Measurements from ENCODE around the gene PDZRN4.
"Not testable (repeated sequence)": the region's sequence is repeated elsewhere in the genome, so short reads cannot be mapped to it uniquely, and the experiment has no call there.

PDZRN4 gene

DNA sequence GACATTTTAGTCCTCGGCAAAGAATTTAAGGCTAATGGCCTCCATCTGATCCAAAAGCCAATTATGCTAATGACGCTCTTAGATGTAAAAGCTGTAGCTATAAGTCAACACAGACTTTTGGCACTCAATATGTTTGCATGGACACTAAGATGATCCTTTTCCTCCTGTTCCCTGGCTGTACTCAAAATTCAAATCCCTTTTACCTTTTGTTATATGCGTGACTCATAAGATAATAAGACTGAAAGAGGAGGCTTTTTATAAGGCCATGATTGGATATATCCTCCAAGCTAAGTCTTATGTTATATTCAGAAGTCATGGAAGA, 89.8 kb downstream of the PDZRN4 start:
- DNase-seq (ENCODE audit: low spot score in 2 of 2) = peak in 1 of 2 experiments; percentile 72
- H3K4me1 ChIP-seq = peaks cover 14% of the 10 kb centered on the region
- no peaks in the 10 kb centered on the region for H3K27me3 ChIP-seq (ENCODE audit: low read depth)
- H3K36me3 ChIP-seq (replicated peaks) = no peaks in the 10 kb centered on the region
- H3K4me3 ChIP-seq = no peak overlapping the region
- H3K9me3 ChIP-seq = no peaks in the 10 kb centered on the region
- in situ Hi-C loops (cut with MboI; ENCODE audit: low sequenced_read_pairs) = loop anchor here (25.0 kb wide), 1 partner anchor 384 kb away; no protein-coding TSS in a partner anchor

DNA sequence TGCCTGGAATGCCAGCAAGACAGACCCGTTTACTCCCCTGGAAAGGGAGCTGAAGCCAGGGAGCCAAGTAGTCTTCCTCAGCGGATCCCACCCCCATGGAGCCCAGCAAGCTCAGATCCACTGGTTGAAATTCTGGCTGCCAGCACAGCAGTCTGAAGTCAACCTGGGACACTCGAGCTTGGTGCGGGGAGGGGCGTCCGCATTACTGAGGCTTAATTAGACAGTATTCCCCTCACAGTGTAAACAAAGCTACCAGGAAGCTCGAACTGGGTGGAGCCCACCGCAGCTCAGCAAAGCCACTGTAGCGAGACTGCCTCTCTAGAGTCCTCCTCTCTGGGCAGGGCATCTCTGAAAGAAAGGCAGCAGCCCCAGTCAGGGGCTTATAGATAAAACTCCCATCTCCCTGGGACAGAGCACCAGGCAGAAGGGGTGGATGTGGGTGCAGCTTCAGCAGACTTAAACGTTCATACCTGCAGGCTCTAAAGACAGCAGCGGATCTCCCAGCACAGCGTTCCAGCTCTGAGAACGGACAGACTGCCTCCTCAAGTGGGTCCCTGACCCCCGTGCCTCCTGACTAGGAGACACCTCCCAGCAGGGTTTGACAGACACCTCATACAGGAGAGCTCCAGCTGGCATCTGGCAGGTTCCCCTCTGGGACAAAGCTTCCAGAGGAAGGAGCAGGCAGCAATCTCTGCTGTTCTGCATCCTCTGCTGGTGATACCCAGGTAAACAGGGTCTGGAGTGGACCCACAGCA, 92.4 kb downstream of the PDZRN4 start:
- in situ Hi-C loops (cut with MboI; ENCODE audit: low sequenced_read_pairs) = loop anchor here (25.0 kb wide), 1 partner anchor 382 kb away; no protein-coding TSS in a partner anchor
- not testable (repeated sequence) for H3K27me3 ChIP-seq (ENCODE audit: low read depth); H3K4me3 ChIP-seq; H3K36me3 ChIP-seq (replicated peaks); H3K9me3 ChIP-seq
- peaks cover 14% of the 10 kb centered on the region for H3K4me1 ChIP-seq
- DNase-seq (ENCODE audit: low spot score in 2 of 2) = peak in 1 of 2 experiments; percentile 7

DNA sequence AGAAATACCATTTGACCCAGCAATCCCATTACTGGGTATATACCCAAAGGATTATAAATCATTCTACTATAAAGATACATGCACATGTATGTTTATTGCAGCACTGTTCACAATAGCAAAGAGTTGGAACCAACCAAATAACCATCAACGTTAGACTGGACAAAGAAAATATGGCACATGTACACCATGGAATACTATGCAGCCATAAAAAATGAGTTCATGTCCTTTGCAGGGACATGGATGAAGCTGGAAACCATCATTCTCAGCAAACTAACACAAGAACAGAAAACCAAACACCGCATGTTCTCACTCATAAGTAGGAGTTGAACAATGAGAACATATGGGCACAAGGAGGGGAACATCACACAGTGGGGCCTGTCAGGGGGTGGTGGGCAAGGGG, 97.3 kb downstream of the PDZRN4 start:
- H3K4me1 ChIP-seq = peaks cover 14% of the 10 kb centered on the region
- not testable (repeated sequence) for H3K27me3 ChIP-seq (ENCODE audit: low read depth); DNase-seq (ENCODE audit: low spot score in 2 of 2); H3K9me3 ChIP-seq; H3K36me3 ChIP-seq (replicated peaks); H3K4me3 ChIP-seq
- in situ Hi-C loops (cut with MboI; ENCODE audit: low sequenced_read_pairs) = loop anchor here (25.0 kb wide), 1 partner anchor 377 kb away; no protein-coding TSS in a partner anchor

DNA sequence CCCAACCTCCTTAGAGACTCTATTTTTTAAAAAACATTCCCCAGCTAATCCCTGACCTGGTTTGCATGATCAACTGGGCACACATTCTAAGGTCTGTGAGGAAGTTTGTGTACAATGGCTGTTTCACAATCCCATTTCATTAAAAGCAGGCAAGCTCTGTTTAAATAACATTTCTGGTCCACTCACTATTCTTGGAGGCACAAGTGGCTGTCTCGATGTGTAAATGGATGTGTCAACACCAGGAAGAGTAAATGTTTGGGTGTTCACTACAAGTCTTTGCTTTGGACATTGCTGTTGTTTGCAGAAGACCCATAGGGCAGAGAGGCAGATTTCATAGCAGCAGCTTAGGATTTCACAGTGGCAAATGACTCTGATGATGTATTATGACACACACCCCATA, 98.3 kb downstream of the PDZRN4 start:
- Histone ChIP-seq H3K4me3 (no peak overlapping the region), H3K36me3 (replicated peaks) (no peaks in the 10 kb centered on the region), H3K4me1 (peaks cover 14% of the 10 kb centered on the region), H3K27me3 (ENCODE audit: low read depth) (peaks cover 2% of the 10 kb centered on the region; the same call in 1 of the 2 replicates), H3K9me3 (no peaks in the 10 kb centered on the region)
- in situ Hi-C loops (cut with MboI; ENCODE audit: low sequenced_read_pairs) = loop anchor here (25.0 kb wide), 1 partner anchor 376 kb away; no protein-coding TSS in a partner anchor
- DNase-seq (ENCODE audit: low spot score in 2 of 2) = no peak

DNA sequence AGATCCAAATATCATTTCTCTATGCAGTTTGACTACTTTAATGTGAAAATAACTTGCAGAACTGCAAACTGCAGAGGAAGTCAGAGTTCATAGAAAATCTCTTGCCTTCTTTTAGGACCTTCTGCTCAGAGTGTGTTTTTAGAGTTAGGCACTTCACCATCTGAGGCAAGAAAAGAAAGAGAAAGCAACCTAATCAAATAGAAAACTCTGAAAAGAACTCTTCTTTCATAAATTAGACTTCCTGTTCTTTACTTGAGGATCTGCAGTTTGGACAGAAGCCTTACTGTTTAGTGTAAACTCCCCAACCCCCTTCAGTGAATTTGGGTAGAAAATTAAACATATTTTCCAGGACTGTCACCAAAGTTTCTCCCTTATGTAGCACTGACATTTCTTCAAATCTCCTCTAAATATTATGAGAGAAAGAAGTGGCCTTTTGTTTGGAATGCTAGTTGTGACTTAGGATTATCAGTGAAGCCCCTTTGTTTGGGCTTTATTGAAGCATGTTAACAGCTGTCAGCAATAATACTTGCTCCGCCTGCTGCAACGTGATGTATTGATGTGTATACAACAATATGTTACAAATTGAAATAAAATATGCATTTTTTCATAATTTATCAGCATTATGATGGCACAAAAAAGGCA, 99.5 kb downstream of the PDZRN4 start:
- H3K4me1 ChIP-seq = peaks cover 14% of the 10 kb centered on the region
- peak in 1 of 2 experiments; percentile 56 for DNase-seq (ENCODE audit: low spot score in 2 of 2)
- H3K4me3 ChIP-seq = no peak overlapping the region
- in situ Hi-C loops (cut with MboI; ENCODE audit: low sequenced_read_pairs) = loop anchor here (25.0 kb wide), 1 partner anchor 375 kb away; no protein-coding TSS in a partner anchor
- H3K36me3 ChIP-seq (replicated peaks) = no peaks in the 10 kb centered on the region
- no peaks in the 10 kb centered on the region for H3K9me3 ChIP-seq
- H3K27me3 ChIP-seq (ENCODE audit: low read depth) = peaks cover 2% of the 10 kb centered on the region; the same call in 1 of the 2 replicates

DNA sequence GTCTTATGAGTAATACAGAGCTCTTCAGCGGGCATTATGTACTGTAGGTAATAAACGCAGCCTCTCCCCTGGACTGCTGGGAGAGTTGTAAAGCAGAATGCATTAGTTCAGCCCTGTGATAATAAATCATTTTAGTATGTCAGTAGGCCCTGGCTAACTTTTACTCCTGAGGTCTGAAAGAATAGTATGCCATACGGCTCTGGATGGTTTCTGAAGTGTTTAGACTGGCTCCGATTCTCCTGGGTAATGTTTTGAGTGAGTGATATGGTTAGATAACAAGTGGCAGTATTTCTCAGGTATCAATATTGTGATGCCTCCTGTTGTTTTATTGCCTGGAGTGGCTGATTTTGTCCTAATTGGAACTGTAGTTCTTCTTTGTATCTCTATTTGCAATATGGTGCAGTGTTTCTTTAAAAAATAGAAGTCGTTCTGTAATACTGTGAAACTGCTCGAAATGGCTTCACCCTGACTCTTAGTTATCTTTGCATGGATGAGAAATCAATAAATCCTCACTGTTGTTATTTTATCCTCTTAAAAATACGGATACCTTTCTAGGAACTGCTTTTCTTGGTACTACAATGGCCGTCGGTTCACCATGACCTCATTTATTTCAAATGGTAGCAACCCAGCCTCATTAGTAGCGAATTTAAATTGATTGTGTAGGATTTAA, 100.2 kb downstream of the PDZRN4 start:
- in situ Hi-C loops (cut with MboI; ENCODE audit: low sequenced_read_pairs) = loop anchor here (25.0 kb wide), 1 partner anchor 374 kb away; no protein-coding TSS in a partner anchor

DNA sequence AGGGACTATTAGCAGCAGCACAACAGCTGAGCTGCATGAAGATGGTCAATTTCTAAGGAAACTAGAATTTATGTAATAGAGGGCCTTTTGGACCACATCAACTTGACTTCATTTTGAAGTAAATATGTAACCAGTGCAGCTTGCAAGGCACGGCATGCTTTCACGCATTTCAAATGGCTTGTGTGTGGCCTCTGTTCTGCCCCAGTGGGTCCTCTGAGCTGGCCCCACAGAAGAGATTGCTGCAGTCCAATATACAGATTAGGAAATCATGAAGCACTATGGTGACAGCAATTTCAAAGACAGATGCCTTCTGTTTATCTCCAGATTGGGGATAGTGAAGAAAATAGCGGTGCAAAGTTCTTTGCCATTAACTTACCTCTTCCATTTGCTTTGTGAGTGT, 101.4 kb downstream of the PDZRN4 start:
- no peaks in the 10 kb centered on the region for H3K36me3 ChIP-seq (replicated peaks)
- in situ Hi-C loops (cut with MboI; ENCODE audit: low sequenced_read_pairs) = loop anchor here (25.0 kb wide), 1 partner anchor 373 kb away; no protein-coding TSS in a partner anchor
- H3K9me3 ChIP-seq = no peaks in the 10 kb centered on the region
- DNase-seq (ENCODE audit: low spot score in 2 of 2) = no peak
- peaks cover 14% of the 10 kb centered on the region for H3K4me1 ChIP-seq
- no peak overlapping the region for H3K4me3 ChIP-seq
- H3K27me3 ChIP-seq (ENCODE audit: low read depth) = peaks cover 2% of the 10 kb centered on the region; the same call in 1 of the 2 replicates

More for the DNA sequence above, 100.2 kb downstream of the PDZRN4 start:
- Histone ChIP-seq H3K9me3 (no peaks in the 10 kb centered on the region), H3K4me1 (peaks cover 14% of the 10 kb centered on the region), H3K27me3 (ENCODE audit: low read depth) (peaks cover 2% of the 10 kb centered on the region; the same call in 1 of the 2 replicates), H3K36me3 (replicated peaks) (no peaks in the 10 kb centered on the region), H3K4me3 (no peak overlapping the region)
- no peak for DNase-seq (ENCODE audit: low spot score in 2 of 2)

DNA sequence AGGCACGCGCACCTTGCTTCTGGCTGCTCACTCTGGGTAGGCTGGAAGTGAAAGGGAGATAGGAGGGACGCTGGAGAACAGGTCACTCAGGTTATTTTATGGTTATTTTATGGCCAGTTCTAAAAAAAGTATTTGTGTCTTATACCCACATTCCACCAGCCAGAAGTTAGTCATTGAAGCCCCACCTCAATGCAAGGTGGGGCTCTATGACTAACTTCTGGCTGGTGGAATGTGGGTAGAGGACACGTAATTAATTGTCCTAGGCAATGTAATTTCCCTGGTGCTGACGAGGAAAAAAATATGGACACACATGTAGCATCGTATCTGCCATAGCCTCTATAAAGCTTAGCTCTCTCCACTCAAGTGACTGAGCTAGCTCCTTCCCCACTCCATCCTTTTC, 104.9 kb downstream of the PDZRN4 start:
- Histone ChIP-seq H3K4me1 (peaks cover 5% of the 10 kb centered on the region), H3K27me3 (ENCODE audit: low read depth) (no peaks in the 10 kb centered on the region), H3K4me3 (no peak overlapping the region), H3K9me3 (no peaks in the 10 kb centered on the region), H3K36me3 (replicated peaks) (no peaks in the 10 kb centered on the region)
- in situ Hi-C loops (cut with MboI; ENCODE audit: low sequenced_read_pairs) = loop anchor here (25.0 kb wide), 1 partner anchor 369 kb away; no protein-coding TSS in a partner anchor
- DNase-seq (ENCODE audit: low spot score in 2 of 2) = no peak

DNA sequence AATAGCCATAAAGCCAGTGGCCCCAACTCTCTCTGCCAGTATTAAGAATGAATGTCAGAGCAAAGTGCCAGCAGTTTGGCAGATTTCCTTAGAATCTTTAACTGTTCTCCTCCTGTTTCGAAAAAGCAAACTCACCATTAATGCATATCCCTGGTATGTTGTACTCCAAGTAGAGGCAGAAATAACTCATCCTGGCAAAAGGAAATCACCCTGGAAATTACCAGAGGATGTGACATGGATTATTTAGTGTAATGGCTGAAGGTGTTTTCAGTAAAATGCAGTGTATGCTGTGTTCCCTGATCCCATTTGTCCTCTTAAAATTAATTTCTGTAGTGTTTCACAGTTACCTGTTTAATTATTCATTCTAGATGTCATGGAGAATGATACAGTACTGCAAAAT, 105.3 kb downstream of the PDZRN4 start:
- Histone ChIP-seq H3K27me3 (ENCODE audit: low read depth) (no peaks in the 10 kb centered on the region), H3K36me3 (replicated peaks) (no peaks in the 10 kb centered on the region), H3K4me1 (peaks cover under 1% of the 10 kb centered on the region), H3K4me3 (no peak overlapping the region), H3K9me3 (no peaks in the 10 kb centered on the region)
- in situ Hi-C loops (cut with MboI; ENCODE audit: low sequenced_read_pairs) = loop anchor here (25.0 kb wide), 1 partner anchor 369 kb away; no protein-coding TSS in a partner anchor
- DNase-seq (ENCODE audit: low spot score in 2 of 2) = no peak

DNA sequence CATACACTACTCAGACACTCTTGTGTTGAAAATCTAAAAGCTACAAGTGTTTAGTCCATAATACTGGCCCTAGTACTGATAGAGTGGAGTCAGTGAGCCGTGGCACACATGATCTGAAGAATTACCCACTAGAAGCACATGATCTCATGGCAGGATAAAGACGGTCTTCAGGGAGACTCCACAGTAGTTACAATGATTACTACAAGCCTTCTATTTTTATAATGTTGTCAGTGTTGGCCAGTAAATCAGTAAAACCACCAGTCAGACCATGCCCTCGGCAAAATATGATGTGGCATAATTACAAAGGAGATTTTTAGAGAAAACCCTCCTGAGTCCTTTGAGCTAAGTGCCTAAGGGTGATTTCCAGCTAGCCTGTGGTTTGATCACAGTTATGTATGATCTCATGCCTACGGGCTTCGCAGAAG, 114.9 kb downstream of the PDZRN4 start:
- H3K4me1 ChIP-seq = peaks cover 2% of the 10 kb centered on the region; the same call in 1 of the 2 replicates
- no peaks in the 10 kb centered on the region for H3K27me3 ChIP-seq (ENCODE audit: low read depth)
- in situ Hi-C loops (cut with MboI; ENCODE audit: low sequenced_read_pairs) = no loop called here
- DNase-seq (ENCODE audit: low spot score in 2 of 2) = no peak
- H3K4me3 ChIP-seq = no peak overlapping the region
- H3K9me3 ChIP-seq = no peaks in the 10 kb centered on the region
- no peaks in the 10 kb centered on the region for H3K36me3 ChIP-seq (replicated peaks)

DNA sequence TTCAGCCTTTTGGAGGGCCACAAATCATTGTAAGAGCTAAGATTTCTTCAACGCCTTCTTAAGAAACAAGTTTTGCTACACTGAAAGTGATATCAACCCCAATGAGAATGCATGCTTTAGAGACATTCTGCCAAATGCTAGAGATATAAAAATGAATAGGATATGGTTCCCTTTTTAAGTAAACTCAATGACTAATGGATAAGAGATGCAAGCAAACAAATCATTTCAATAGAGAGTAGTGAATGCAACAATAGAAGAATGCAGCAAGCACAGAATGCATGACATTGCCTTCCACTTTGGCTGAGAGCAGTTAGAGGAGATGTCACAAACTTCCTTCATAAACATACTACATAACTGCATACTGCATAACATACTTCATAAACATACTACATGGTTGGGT, 116.4 kb downstream of the PDZRN4 start:
- Histone ChIP-seq H3K4me1 (peaks cover 2% of the 10 kb centered on the region; the same call in 1 of the 2 replicates), H3K36me3 (replicated peaks) (no peaks in the 10 kb centered on the region), H3K27me3 (ENCODE audit: low read depth) (no peaks in the 10 kb centered on the region), H3K9me3 (no peaks in the 10 kb centered on the region), H3K4me3 (no peak overlapping the region)
- in situ Hi-C loops (cut with MboI; ENCODE audit: low sequenced_read_pairs) = no loop called here
- peak in 1 of 2 experiments; percentile 7 for DNase-seq (ENCODE audit: low spot score in 2 of 2)

DNA sequence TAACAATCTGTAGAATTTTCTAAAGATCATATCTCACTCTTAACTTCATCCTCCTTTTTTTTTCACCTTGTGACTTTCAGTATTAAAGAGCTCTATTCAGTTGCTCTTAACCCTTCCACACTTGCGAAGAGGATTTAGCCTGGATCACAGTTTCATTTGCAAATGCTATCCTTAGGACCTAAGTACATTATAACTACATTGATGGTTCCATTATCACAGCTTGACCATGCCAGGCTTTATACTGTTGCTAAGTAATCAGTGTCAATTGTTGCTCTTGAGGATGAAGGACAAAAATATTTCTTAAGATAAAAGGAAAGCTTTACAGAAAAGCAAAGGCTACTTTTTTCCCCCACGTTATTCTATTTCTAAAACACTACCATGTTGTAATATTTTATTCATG, 122.2 kb downstream of the PDZRN4 start:
- in situ Hi-C loops (cut with MboI; ENCODE audit: low sequenced_read_pairs) = no loop called here
- peak in 1 of 2 experiments; percentile 14 for DNase-seq (ENCODE audit: low spot score in 2 of 2)
- H3K4me1 ChIP-seq = peaks cover 4% of the 10 kb centered on the region; the same call in 1 of the 2 replicates
- H3K36me3 ChIP-seq (replicated peaks) = no peaks in the 10 kb centered on the region
- H3K4me3 ChIP-seq = no peak overlapping the region
- H3K27me3 ChIP-seq (ENCODE audit: low read depth) = no peaks in the 10 kb centered on the region
- no peaks in the 10 kb centered on the region for H3K9me3 ChIP-seq

DNA sequence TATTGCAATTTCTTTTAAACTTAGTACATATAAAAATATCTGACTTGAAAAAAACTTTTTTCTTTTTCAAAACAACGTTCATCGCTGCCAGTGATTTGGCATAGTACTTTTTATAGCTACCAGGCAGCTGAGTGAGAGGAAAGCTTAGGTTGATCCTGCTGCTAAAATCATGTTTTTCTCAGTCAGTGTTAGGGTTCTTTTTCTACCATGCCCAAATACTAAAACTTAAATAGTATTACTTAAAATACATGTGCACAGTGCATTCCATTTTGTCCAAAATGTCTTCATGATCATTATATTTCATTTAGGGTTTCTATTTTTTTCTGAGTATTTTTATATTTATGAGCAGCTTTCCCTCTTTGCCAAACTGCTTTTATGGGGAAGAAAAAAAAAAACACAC, 123.8 kb downstream of the PDZRN4 start:
- H3K4me3 ChIP-seq = no peak overlapping the region
- H3K9me3 ChIP-seq = no peaks in the 10 kb centered on the region
- H3K36me3 ChIP-seq (replicated peaks) = no peaks in the 10 kb centered on the region
- H3K27me3 ChIP-seq (ENCODE audit: low read depth) = no peaks in the 10 kb centered on the region
- no peak for DNase-seq (ENCODE audit: low spot score in 2 of 2)
- in situ Hi-C loops (cut with MboI; ENCODE audit: low sequenced_read_pairs) = no loop called here
- peaks cover 4% of the 10 kb centered on the region; the same call in 1 of the 2 replicates for H3K4me1 ChIP-seq

Measured in HAP-1 (cell line).